HepG2 (cell line): ENCODE measurements around the gene PTK7. TPM values are rescaled to one million over a fixed set of nuclear protein-coding genes. Genes with fewer than 3 reads are reported as not detected.

ENCODE experiments used
- FOXM1 ChIP-seq: sonication (generic); formaldehyde crosslinking; IDR thresholded peaks from 2 replicates; pipeline ENCODE4 v1.5.0; 2020; ENCODE audit warnings: missing genetic modification reagents
- GPN1 ChIP-seq: sonication (generic); formaldehyde crosslinking; IDR thresholded peaks from 2 replicates; pipeline ENCODE4 v1.5.1; 2020; ENCODE audit warnings: missing genetic modification reagents, borderline replicate concordance
- PTBP1 ChIP-seq: fragments of 200-400 bp; formaldehyde crosslinking; IDR thresholded peaks from 2 replicates; pipeline ENCODE4 v1.6.1; 2018; ENCODE audit warnings: low read length, low read depth; ENCODE audit not compliant: poor library complexity, severe bottlenecking
- THAP9 ChIP-seq: sonication (generic); formaldehyde crosslinking; IDR thresholded peaks from 2 replicates; pipeline ENCODE4; 2020; ENCODE audit warnings: missing genetic modification reagents, mild to moderate bottlenecking, borderline replicate concordance
- ZBTB7B ChIP-seq: sonication (generic); formaldehyde crosslinking; IDR thresholded peaks from 2 replicates; pipeline ENCODE4 v1.4.0; 2020; ENCODE audit warnings: missing genetic modification reagents
- polyA plus RNA-seq, 8 experiments: library from polyadenylated mRNA; depleted of rRNA in 3 of 8; stranded (reverse) in 7 of 8; unstranded in 1 of 8; fragments of >200 nt; fragmentation: Illumina TruSeq in 4 of 8; extraction: Trizol in 4 of 8; gene quantifications; 2 replicates each; pipeline versions ENCODE4 v1.2.1 to v1.2.3, GENCODE V29; 2011 to 2016; ENCODE audit warnings: low read depth in 4 of 8, missing spikeins in 1 of 8, mixed read lengths in 1 of 8; ENCODE audit not compliant: insufficient read depth in 1 of 8
- total RNA-seq, 5 experiments: library from RNA; depleted of rRNA; stranded (reverse); fragments of >200 nt; fragmentation: Illumina TruSeq; extraction: Trizol; gene quantifications; 2 replicates each; pipeline ENCODE4 v1.2.3, GENCODE V29; 2016; ENCODE audit warnings: low read depth in 1 of 5
- TF ChIP-seq, protein P1 (sequence below): sonication (generic); formaldehyde crosslinking; IDR thresholded peaks from 2 replicates; pipeline ENCODE4 v1.4.0; 2020; ENCODE audit warnings: mild to moderate bottlenecking, missing genetic modification reagents
- TF ChIP-seq, protein P2 (sequence below): sonication (generic); formaldehyde crosslinking; IDR thresholded peaks from one replicate; pipeline ENCODE4 v1.5.1; 2020; ENCODE audit warnings: mild to moderate bottlenecking, missing genetic modification reagents; ENCODE audit errors: not compliant biosample characterization
- TF ChIP-seq, protein P3 (sequence below), 2 experiments: sonication (generic) in 1 of 2; formaldehyde crosslinking in 1 of 2; IDR thresholded peaks; 2 replicates each; pipeline versions ENCODE4 v1.4.0 to v1.6.1; 2018 to 2020; ENCODE audit warnings: missing genetic modification reagents in 2 of 2, borderline replicate concordance in 1 of 2, low read depth in 1 of 2, mild to moderate bottlenecking in 1 of 2, missing biosample characterization in 1 of 2

The PTK7 gene
- total and polyA plus RNA-seq, 2 of the 13 experiments (the other 11 are each of a cell fraction or from before 2014, with no cell fraction given): 98.5 to 99.8 TPM

DNA sequence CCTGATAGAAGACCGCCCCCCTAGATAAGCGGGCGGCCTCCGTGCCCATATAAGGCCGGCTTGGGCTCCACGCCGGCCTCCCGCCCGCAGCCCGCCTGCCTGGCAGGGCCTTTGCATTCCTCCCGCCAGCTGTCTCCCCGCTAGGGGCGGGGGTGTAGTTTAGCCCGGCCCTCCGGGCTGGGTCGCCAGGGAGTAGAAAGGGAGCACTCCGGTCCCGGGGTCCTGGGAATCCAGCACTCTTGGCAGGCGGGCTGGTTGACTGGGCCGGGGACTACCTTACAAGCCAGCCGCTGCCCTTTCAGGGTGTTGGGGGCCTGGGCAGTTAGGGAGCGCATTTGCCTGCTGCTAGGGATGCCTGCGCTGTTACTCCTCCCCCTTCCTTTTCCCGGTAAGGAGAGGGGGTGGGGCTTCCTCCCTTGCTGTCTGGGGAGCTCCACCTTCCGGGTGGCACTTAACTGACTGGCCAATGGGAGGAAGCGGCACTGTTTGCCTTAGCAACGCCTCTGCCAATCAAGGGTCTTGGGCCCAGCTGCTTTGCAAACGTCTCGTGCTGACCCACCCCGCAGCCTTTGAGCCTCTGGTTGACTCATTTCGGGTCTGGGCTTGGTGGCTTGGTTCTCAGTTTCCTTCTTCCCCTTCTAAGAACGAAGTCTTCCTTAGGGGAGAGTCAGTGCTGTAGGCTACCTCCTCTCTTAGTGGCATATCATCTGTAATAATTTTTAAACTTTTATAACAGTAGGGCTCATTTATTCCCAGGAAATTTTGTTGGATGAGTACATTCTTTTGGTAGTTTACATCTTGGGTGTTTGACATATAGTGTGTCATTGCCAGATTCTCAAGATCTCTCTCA is 98.4 kb downstream of the PTK7 start (continued):
- TF ChIP-seq, protein P1, sequence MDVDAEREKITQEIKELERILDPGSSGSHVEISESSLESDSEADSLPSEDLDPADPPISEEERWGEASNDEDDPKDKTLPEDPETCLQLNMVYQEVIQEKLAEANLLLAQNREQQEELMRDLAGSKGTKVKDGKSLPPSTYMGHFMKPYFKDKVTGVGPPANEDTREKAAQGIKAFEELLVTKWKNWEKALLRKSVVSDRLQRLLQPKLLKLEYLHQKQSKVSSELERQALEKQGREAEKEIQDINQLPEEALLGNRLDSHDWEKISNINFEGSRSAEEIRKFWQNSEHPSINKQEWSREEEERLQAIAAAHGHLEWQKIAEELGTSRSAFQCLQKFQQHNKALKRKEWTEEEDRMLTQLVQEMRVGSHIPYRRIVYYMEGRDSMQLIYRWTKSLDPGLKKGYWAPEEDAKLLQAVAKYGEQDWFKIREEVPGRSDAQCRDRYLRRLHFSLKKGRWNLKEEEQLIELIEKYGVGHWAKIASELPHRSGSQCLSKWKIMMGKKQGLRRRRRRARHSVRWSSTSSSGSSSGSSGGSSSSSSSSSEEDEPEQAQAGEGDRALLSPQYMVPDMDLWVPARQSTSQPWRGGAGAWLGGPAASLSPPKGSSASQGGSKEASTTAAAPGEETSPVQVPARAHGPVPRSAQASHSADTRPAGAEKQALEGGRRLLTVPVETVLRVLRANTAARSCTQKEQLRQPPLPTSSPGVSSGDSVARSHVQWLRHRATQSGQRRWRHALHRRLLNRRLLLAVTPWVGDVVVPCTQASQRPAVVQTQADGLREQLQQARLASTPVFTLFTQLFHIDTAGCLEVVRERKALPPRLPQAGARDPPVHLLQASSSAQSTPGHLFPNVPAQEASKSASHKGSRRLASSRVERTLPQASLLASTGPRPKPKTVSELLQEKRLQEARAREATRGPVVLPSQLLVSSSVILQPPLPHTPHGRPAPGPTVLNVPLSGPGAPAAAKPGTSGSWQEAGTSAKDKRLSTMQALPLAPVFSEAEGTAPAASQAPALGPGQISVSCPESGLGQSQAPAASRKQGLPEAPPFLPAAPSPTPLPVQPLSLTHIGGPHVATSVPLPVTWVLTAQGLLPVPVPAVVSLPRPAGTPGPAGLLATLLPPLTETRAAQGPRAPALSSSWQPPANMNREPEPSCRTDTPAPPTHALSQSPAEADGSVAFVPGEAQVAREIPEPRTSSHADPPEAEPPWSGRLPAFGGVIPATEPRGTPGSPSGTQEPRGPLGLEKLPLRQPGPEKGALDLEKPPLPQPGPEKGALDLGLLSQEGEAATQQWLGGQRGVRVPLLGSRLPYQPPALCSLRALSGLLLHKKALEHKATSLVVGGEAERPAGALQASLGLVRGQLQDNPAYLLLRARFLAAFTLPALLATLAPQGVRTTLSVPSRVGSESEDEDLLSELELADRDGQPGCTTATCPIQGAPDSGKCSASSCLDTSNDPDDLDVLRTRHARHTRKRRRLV: peak; percentile 66; the same call in 1 of the 2 replicates
- TF ChIP-seq FOXM1 (CRISPR knock-in tag) (no peak), PTBP1 (no peak), ZBTB7B (peak; percentile 57; the same call in 1 of the 2 replicates), THAP9 (CRISPR knock-in tag) (peak; percentile 68; the same call in 1 of the 2 replicates), GPN1 (CRISPR knock-in tag) (no peak)
- TF ChIP-seq, protein P2, sequence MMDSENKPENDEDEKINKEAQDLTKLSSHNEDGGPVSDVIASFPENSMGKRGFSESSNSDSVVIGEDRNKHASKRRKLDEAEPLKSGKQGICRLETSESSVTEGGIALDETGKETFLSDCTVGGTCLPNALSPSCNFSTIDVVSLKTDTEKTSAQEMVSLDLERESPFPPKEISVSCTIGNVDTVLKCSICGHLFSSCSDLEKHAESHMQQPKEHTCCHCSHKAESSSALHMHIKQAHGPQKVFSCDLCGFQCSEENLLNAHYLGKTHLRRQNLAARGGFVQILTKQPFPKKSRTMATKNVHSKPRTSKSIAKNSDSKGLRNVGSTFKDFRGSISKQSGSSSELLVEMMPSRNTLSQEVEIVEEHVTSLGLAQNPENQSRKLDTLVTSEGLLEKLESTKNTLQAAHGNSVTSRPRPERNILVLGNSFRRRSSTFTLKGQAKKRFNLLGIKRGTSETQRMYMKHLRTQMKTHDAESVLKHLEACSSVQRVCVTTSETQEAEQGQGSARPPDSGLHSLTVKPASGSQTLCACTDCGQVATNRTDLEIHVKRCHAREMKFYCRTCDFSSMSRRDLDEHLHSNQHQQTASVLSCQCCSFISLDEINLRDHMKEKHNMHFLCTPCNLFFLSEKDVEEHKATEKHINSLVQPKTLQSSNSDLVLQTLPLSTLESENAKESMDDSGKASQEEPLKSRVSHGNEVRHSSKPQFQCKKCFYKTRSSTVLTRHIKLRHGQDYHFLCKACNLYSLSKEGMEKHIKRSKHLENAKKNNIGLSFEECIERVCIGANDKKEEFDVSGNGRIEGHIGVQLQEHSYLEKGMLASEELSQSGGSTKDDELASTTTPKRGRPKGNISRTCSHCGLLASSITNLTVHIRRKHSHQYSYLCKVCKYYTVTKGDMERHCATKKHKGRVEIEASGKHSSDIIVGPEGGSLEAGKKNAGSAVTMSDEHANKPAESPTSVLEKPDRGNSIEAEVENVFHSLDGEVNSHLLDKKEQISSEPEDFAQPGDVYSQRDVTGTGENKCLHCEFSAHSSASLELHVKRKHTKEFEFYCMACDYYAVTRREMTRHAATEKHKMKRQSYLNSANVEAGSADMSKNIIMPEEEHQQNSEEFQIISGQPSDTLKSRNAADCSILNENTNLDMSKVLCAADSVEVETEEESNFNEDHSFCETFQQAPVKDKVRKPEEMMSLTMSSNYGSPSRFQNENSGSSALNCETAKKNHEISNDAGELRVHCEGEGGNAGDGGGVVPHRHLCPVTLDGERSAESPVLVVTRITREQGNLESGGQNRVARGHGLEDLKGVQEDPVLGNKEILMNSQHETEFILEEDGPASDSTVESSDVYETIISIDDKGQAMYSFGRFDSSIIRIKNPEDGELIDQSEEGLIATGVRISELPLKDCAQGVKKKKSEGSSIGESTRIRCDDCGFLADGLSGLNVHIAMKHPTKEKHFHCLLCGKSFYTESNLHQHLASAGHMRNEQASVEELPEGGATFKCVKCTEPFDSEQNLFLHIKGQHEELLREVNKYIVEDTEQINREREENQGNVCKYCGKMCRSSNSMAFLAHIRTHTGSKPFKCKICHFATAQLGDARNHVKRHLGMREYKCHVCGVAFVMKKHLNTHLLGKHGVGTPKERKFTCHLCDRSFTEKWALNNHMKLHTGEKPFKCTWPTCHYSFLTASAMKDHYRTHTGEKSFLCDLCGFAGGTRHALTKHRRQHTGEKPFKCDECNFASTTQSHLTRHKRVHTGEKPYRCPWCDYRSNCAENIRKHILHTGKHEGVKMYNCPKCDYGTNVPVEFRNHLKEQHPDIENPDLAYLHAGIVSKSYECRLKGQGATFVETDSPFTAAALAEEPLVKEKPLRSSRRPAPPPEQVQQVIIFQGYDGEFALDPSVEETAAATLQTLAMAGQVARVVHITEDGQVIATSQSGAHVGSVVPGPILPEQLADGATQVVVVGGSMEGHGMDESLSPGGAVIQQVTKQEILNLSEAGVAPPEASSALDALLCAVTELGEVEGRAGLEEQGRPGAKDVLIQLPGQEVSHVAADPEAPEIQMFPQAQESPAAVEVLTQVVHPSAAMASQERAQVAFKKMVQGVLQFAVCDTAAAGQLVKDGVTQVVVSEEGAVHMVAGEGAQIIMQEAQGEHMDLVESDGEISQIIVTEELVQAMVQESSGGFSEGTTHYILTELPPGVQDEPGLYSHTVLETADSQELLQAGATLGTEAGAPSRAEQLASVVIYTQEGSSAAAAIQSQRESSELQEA (CRISPR knock-in tag): peak; percentile 97
- TF ChIP-seq, protein P3, sequence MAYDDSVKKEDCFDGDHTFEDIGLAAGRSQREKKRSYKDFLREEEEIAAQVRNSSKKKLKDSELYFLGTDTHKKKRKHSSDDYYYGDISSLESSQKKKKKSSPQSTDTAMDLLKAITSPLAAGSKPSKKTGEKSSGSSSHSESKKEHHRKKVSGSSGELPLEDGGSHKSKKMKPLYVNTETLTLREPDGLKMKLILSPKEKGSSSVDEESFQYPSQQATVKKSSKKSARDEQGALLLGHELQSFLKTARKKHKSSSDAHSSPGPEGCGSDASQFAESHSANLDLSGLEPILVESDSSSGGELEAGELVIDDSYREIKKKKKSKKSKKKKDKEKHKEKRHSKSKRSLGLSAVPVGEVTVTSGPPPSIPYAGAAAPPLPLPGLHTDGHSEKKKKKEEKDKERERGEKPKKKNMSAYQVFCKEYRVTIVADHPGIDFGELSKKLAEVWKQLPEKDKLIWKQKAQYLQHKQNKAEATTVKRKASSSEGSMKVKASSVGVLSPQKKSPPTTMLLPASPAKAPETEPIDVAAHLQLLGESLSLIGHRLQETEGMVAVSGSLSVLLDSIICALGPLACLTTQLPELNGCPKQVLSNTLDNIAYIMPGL (CRISPR knock-in tag; IDR thresholded peaks at IDR 0.05; ENCODE audit: borderline replicate concordance in 1 of 2, low read depth in 1 of 2): peak; percentile 63 to 76; a peak in 2 of 4 replicates
